GM23338 (cell line): ENCODE results near the gene CEMIP2. TPM values are rescaled to one million over a fixed set of nuclear protein-coding genes. Genes with fewer than 3 reads are reported as not detected.

Experiments used
- ATAC-seq: fragments of 200-7000 bp; cut with Tn5 transposase; 3 replicates; pipeline ENCODE4 v1.9.1; 2020
- DNase-seq: peaks from one replicate; pipeline ENCODE4 v3.0.0-alpha.2; 2015; ENCODE audit warnings: low spot score
- H2AFZ ChIP-seq: fragments of 200-600 bp; sonication (generic); 2 replicates; pipeline ENCODE4 v1.8.0; 2016; ENCODE audit warnings: antibody characterized with exemption, mild to moderate bottlenecking, moderate library complexity
- H3F3A ChIP-seq: fragments of 200-600 bp; sonication (generic); replicated peaks from 2 replicates; pipeline ENCODE4 v1.8.0; 2017; ENCODE audit warnings: antibody characterized with exemption, mixed run types, low read depth
- H3K27ac ChIP-seq: fragments of 200-600 bp; sonication (generic); 2 replicates; pipeline ENCODE4 v1.6.1; 2016; ENCODE audit warnings: low read depth
- H3K27me3 ChIP-seq: fragments of 200-600 bp; sonication (generic); 2 replicates; pipeline ENCODE4 v1.8.0; 2016; ENCODE audit warnings: mild to moderate bottlenecking, mixed run types, moderate library complexity; ENCODE audit not compliant: insufficient read depth
- H3K36me3 ChIP-seq: fragments of 200-600 bp; sonication (generic); 2 replicates; pipeline ENCODE4 v1.8.0; 2016; ENCODE audit warnings: mild to moderate bottlenecking; ENCODE audit not compliant: insufficient read depth
- H3K4me1 ChIP-seq: fragments of 200-600 bp; sonication (generic); 2 replicates; pipeline ENCODE4 v1.8.0; 2016; ENCODE audit warnings: mild to moderate bottlenecking, moderate library complexity; ENCODE audit not compliant: insufficient read depth
- H3K4me2 ChIP-seq: fragments of 200-600 bp; sonication (generic); 2 replicates; pipeline ENCODE4 v1.7.1; 2017; ENCODE audit warnings: mixed run types
- H3K4me3 ChIP-seq: fragments of 200-600 bp; sonication (generic); 2 replicates; pipeline ENCODE4 v1.6.1; 2016; ENCODE audit warnings: mixed run types
- H3K79me2 ChIP-seq: fragments of 200-600 bp; sonication (generic); replicated peaks from 2 replicates; pipeline ENCODE4 v1.8.0; 2017; ENCODE audit warnings: mild to moderate bottlenecking; ENCODE audit not compliant: insufficient read depth
- H3K9me2 ChIP-seq: fragments of 200-600 bp; sonication (generic); 2 replicates; pipeline ENCODE4 v1.8.0; 2017; ENCODE audit not compliant: insufficient read depth
- H4K20me1 ChIP-seq: fragments of 200-600 bp; sonication (generic); replicated peaks from 2 replicates; pipeline ENCODE4 v1.8.0; 2017; ENCODE audit warnings: mild to moderate bottlenecking; ENCODE audit not compliant: insufficient read depth
- H3K27ac Mint-ChIP-seq: 2 replicates; pipeline ENCODE4 v1.8.0; 2020; ENCODE audit warnings: inconsistent platforms, mild to moderate bottlenecking, moderate library complexity, mixed read lengths
- H3K27me3 Mint-ChIP-seq: 3 replicates; pipeline ENCODE4 v1.8.0; 2022; ENCODE audit warnings: low read depth, mild to moderate bottlenecking, moderate library complexity, mixed read lengths, inconsistent platforms; ENCODE audit not compliant: insufficient read depth, poor library complexity
- H3K36me3 Mint-ChIP-seq: 3 replicates; pipeline ENCODE4 v1.8.0; 2021; ENCODE audit warnings: low read depth, mild to moderate bottlenecking, inconsistent platforms, moderate library complexity, mixed read lengths
- H3K4me1 Mint-ChIP-seq: 3 replicates; pipeline ENCODE4 v1.8.0; 2020; ENCODE audit warnings: mild to moderate bottlenecking, inconsistent platforms, mixed read lengths
- H3K4me3 Mint-ChIP-seq: 3 replicates; pipeline ENCODE4 v1.8.0; 2021; ENCODE audit warnings: moderate library complexity, mild to moderate bottlenecking, inconsistent platforms, mixed read lengths
- H3K9me3 Mint-ChIP-seq: 3 replicates; pipeline ENCODE4 v1.8.0; 2020; ENCODE audit warnings: moderate library complexity, mild to moderate bottlenecking, inconsistent platforms, mixed read lengths
- CREB1 ChIP-seq: fragments of 250-450 bp; sonication (Bioruptor Pico); IDR thresholded peaks from 2 replicates; pipeline ENCODE4 v1.5.0; 2020; ENCODE audit warnings: low read depth, mild to moderate bottlenecking, moderate library complexity
- CTCF ChIP-seq, 2 experiments: fragments of 200-600 bp in 1 of 2; sonication (generic) in 1 of 2; conservative IDR thresholded peaks; 2 replicates each; pipeline versions ENCODE4 v1.5.1 to v1.6.1; 2016 to 2017; ENCODE audit warnings: antibody characterized with exemption in 2 of 2, low read depth in 2 of 2, mild to moderate bottlenecking in 2 of 2, moderate library complexity in 1 of 2
- ETS1 ChIP-seq: IDR thresholded peaks from 2 replicates; pipeline ENCODE4 v1.6.1; 2016; ENCODE audit warnings: antibody characterized with exemption
- EZH2phosphoT487 ChIP-seq: fragments of 200-600 bp; sonication (generic); IDR thresholded peaks from one replicate; pipeline ENCODE4 v1.8.1; 2018; ENCODE audit warnings: antibody characterized with exemption; ENCODE audit not compliant: unreplicated experiment
- STAT1 ChIP-seq: IDR thresholded peaks from one replicate; pipeline ENCODE4 v1.6.1; 2016; ENCODE audit warnings: antibody characterized with exemption; ENCODE audit not compliant: unreplicated experiment
- ZNF331 ChIP-seq: fragments of 250-450 bp; sonication (Bioruptor Pico); IDR thresholded peaks from 2 replicates; pipeline ENCODE4 v1.5.0; 2020; ENCODE audit warnings: low read depth, mild to moderate bottlenecking, moderate library complexity
- polyA plus RNA-seq: library from polyadenylated mRNA; unstranded; fragments of >200 nt; fragmentation: Nextera tagmentation; extraction: Ambion mirVana; gene quantifications from 2 replicates; pipeline ENCODE4 v1.2.1, GENCODE V29; 2016
- total RNA-seq: library from RNA; depleted of rRNA; stranded (reverse); fragments of >200 nt; shearing (Covaris generic); gene quantifications from 2 replicates; pipeline ENCODE4 v1.2.3, GENCODE V29; 2014
- TF ChIP-seq, protein P1 (sequence below): IDR thresholded peaks from one replicate; pipeline ENCODE4 v1.6.1; 2018; ENCODE audit warnings: antibody characterized with exemption; ENCODE audit not compliant: unreplicated experiment

Gene CEMIP2
- total and polyA plus RNA-seq, 2 experiments from 2014 or later = 23.0 to 76.7 TPM

DNA sequence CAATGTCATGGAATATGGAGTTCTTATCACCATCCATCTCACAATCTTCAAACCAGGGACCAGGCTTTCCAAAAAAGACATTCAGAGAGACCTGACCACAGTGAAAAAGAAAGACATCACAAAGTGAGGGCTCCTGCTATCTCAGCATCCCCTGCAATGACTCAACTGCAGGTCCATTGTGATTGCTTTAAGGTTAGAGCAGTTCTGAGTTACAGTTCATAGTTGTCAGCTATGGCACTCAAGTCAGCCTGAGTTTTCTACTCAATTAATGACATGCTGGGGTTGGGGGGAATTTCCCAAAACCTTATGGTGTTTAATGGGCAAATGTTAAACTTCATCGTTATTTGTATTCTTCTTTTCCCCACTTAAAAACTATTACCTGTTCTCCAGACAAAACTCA is 58.9 kb downstream of the CEMIP2 start (continued):
- no peak for TF ChIP-seq ETS1
- TF ChIP-seq, protein P1, sequence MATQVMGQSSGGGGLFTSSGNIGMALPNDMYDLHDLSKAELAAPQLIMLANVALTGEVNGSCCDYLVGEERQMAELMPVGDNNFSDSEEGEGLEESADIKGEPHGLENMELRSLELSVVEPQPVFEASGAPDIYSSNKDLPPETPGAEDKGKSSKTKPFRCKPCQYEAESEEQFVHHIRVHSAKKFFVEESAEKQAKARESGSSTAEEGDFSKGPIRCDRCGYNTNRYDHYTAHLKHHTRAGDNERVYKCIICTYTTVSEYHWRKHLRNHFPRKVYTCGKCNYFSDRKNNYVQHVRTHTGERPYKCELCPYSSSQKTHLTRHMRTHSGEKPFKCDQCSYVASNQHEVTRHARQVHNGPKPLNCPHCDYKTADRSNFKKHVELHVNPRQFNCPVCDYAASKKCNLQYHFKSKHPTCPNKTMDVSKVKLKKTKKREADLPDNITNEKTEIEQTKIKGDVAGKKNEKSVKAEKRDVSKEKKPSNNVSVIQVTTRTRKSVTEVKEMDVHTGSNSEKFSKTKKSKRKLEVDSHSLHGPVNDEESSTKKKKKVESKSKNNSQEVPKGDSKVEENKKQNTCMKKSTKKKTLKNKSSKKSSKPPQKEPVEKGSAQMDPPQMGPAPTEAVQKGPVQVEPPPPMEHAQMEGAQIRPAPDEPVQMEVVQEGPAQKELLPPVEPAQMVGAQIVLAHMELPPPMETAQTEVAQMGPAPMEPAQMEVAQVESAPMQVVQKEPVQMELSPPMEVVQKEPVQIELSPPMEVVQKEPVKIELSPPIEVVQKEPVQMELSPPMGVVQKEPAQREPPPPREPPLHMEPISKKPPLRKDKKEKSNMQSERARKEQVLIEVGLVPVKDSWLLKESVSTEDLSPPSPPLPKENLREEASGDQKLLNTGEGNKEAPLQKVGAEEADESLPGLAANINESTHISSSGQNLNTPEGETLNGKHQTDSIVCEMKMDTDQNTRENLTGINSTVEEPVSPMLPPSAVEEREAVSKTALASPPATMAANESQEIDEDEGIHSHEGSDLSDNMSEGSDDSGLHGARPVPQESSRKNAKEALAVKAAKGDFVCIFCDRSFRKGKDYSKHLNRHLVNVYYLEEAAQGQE = no peak

- Histone ChIP-seq H3K79me2 (no peaks in the 10 kb centered on the region), H3K27me3 (no peaks in the 10 kb centered on the region), H3K27ac (no peak overlapping the region), H3K36me3 (peaks cover 10% of the 10 kb centered on the region), H3K4me3 (no peak overlapping the region), H2AFZ (no peak overlapping the region), H3K9me2 (no peaks in the 10 kb centered on the region), H3F3A (no peaks in the 10 kb centered on the region), H3K4me1 (no peaks in the 10 kb centered on the region), H3K4me2 (no peak overlapping the region), H4K20me1 (no peaks in the 10 kb centered on the region; the same call in 1 of the 2 replicates)
- DNase-seq = no peak
- ATAC-seq = no peak
- no peaks in the 10 kb centered on the region for H3K9me3 Mint-ChIP-seq
- no peaks in the 10 kb centered on the region for H3K4me1 Mint-ChIP-seq
- H3K27ac Mint-ChIP-seq = no peak overlapping the region
- no peak overlapping the region for H3K4me3 Mint-ChIP-seq
- H3K27me3 Mint-ChIP-seq = no peaks in the 10 kb centered on the region
- TF ChIP-seq ETS1 = no peak
- peaks cover 33% of the 10 kb centered on the region for H3K36me3 Mint-ChIP-seq
Observed at GRCh38 chr9:71706176-71706575, 62.1 kb downstream of the CEMIP2 start.

GRCh38 chr9:71704796-71705195 is 63.5 kb downstream of the CEMIP2 start:
- no peaks in the 10 kb centered on the region for H3K4me1 Mint-ChIP-seq
- no peaks in the 10 kb centered on the region for H3F3A ChIP-seq
- no peaks in the 10 kb centered on the region for H3K27me3 ChIP-seq
- no peak overlapping the region for H3K4me2 ChIP-seq
- no peaks in the 10 kb centered on the region for H3K9me3 Mint-ChIP-seq
- no peak overlapping the region for H3K27ac Mint-ChIP-seq
- H3K9me2 ChIP-seq = no peaks in the 10 kb centered on the region
- ATAC-seq = no peak
- H4K20me1 ChIP-seq = no peaks in the 10 kb centered on the region
- TF ChIP-seq ZNF331 (CRISPR knock-in tag) = no peak
- TF ChIP-seq CREB1 = no peak
- no peak for TF ChIP-seq CTCF (conservative IDR thresholded peaks at IDR 0.05; ENCODE audit: low read depth in 2 of 2)
- no peak for TF ChIP-seq STAT1
- TF ChIP-seq, protein P1 = no peak
- TF ChIP-seq EZH2phosphoT487 = no peak
- no peaks in the 10 kb centered on the region for H3K27me3 Mint-ChIP-seq
- H3K36me3 ChIP-seq = peaks cover 13% of the 10 kb centered on the region
- H3K4me3 Mint-ChIP-seq = no peak overlapping the region
- no peak overlapping the region for H2AFZ ChIP-seq
- H3K79me2 ChIP-seq = no peaks in the 10 kb centered on the region
- DNase-seq = no peak
- peaks cover 34% of the 10 kb centered on the region for H3K36me3 Mint-ChIP-seq
- no peak overlapping the region for H3K27ac ChIP-seq
- no peaks in the 10 kb centered on the region for H3K4me1 ChIP-seq
- H3K4me3 ChIP-seq = no peak overlapping the region
